DND-41 (cell line): Measurements from ENCODE around the gene HECW1.

Experiments used
- ATAC-seq: fragments of 200-7000 bp; cut with Tn5 transposase; 3 replicates; pipeline ENCODE4 v1.9.1; 2021; ENCODE audit warnings: low read depth; ENCODE audit not compliant: insufficient read depth
- DNase-seq: peaks from one replicate; pipeline ENCODE4 v3.0.0-alpha.2; 2020
- H2AFZ ChIP-seq: 2 replicates; pipeline ENCODE4 v1.6.0; 2012; ENCODE audit warnings: low read depth, low read length
- H3K27ac ChIP-seq: 2 replicates; pipeline ENCODE4 v1.5.1; 2012; ENCODE audit warnings: low read length, inconsistent platforms
- H3K27me3 ChIP-seq: fragments of 200-600 bp; sonication (generic); 2 replicates; pipeline ENCODE4 v1.6.0; 2012; ENCODE audit warnings: low read length, mild to moderate bottlenecking, inconsistent platforms; ENCODE audit not compliant: insufficient read depth, poor library complexity
- H3K36me3 ChIP-seq: 2 replicates; pipeline ENCODE4 v1.5.1; 2012; ENCODE audit warnings: low read length, inconsistent platforms; ENCODE audit not compliant: insufficient read depth
- H3K4me1 ChIP-seq: 2 replicates; pipeline ENCODE4 v1.5.1; 2012; ENCODE audit warnings: mild to moderate bottlenecking, low read length; ENCODE audit not compliant: insufficient read depth
- H3K4me2 ChIP-seq: 2 replicates; pipeline ENCODE4 v1.6.0; 2012; ENCODE audit warnings: mild to moderate bottlenecking, moderate library complexity, low read length, inconsistent platforms; ENCODE audit not compliant: insufficient read depth
- H3K4me3 ChIP-seq, 2 experiments: fragments of 200-600 bp in 1 of 2; shearing (Covaris generic) in 1 of 2; 2 replicates each; pipeline ENCODE4 v1.5.1; 2012 to 2016; ENCODE audit warnings: inconsistent platforms in 2 of 2, low read length in 2 of 2, mild to moderate bottlenecking in 2 of 2, low read depth in 1 of 2, moderate library complexity in 1 of 2
- H3K79me2 ChIP-seq: 2 replicates; pipeline ENCODE4 v1.6.0; 2012; ENCODE audit warnings: low read length, inconsistent platforms; ENCODE audit not compliant: insufficient read depth
- H3K9ac ChIP-seq: 2 replicates; pipeline ENCODE4 v1.6.0; 2012; ENCODE audit warnings: low read depth, mild to moderate bottlenecking, inconsistent platforms, low read length, moderate library complexity
- H3K9me3 ChIP-seq: 2 replicates; pipeline ENCODE4 v1.5.1; 2012; ENCODE audit warnings: low read length, moderate library complexity, mild to moderate bottlenecking, inconsistent platforms; ENCODE audit not compliant: insufficient read depth, severe bottlenecking
- H4K20me1 ChIP-seq: 2 replicates; pipeline ENCODE4 v1.6.0; 2012; ENCODE audit warnings: low read length; ENCODE audit not compliant: insufficient read depth
- EZH2 ChIP-seq: IDR thresholded peaks from 3 replicates; pipeline ENCODE4 v1.6.1; 2012; ENCODE audit warnings: borderline replicate concordance, low read depth, mild to moderate bottlenecking, moderate library complexity, low read length, inconsistent platforms; ENCODE audit not compliant: severe bottlenecking
- TF ChIP-seq, protein P1 (sequence below): IDR thresholded peaks from 2 replicates; pipeline ENCODE4 v1.5.1; 2012; ENCODE audit warnings: borderline replicate concordance, low read length, moderate library complexity, mild to moderate bottlenecking; ENCODE audit not compliant: poor library complexity, severe bottlenecking; ENCODE audit errors: extremely low read depth

Gene HECW1

DNA sequence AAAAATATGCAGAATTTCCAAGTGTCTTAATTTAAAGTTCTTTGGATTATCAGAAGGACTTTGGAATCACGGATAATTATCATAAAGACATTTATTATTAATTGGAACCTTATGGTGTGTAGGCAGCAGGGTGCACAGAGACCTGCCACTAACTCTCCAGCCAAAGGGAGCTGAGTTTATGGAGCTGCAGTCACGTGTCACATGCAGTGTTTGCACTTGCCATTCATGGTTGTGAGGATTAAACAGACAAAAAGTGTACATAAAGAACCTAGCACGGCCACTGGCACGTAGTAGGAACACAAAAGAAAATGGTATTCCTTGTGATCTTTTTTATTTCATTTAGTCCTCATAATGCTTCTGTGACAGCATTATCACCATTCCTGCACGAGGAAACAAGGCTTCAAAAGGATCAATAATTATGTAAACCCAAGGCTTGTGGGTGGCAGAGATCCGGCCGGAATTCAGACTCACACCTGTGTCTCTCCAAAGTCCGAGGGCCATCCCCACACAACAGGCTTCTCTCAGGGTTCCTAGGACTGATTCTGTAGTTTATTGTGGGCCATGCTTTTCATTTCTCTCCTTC lies 326.5 kb downstream of the HECW1 start:
- no peak for TF ChIP-seq EZH2
- TF ChIP-seq, protein P1, sequence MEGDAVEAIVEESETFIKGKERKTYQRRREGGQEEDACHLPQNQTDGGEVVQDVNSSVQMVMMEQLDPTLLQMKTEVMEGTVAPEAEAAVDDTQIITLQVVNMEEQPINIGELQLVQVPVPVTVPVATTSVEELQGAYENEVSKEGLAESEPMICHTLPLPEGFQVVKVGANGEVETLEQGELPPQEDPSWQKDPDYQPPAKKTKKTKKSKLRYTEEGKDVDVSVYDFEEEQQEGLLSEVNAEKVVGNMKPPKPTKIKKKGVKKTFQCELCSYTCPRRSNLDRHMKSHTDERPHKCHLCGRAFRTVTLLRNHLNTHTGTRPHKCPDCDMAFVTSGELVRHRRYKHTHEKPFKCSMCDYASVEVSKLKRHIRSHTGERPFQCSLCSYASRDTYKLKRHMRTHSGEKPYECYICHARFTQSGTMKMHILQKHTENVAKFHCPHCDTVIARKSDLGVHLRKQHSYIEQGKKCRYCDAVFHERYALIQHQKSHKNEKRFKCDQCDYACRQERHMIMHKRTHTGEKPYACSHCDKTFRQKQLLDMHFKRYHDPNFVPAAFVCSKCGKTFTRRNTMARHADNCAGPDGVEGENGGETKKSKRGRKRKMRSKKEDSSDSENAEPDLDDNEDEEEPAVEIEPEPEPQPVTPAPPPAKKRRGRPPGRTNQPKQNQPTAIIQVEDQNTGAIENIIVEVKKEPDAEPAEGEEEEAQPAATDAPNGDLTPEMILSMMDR: no peak
- Histone ChIP-seq H3K4me3 (no peak overlapping the region), H3K4me2 (no peak overlapping the region), H3K79me2 (no peaks in the 10 kb centered on the region), H2AFZ (no peak overlapping the region), H3K9me3 (no peaks in the 10 kb centered on the region), H3K4me1 (peaks cover 7% of the 10 kb centered on the region), H3K36me3 (no peaks in the 10 kb centered on the region), H3K27ac (no peak overlapping the region), H3K27me3 (no peaks in the 10 kb centered on the region), H4K20me1 (no peaks in the 10 kb centered on the region), H3K9ac (no peak overlapping the region)
- no peak for ATAC-seq
- DNase-seq: no peak

DNA sequence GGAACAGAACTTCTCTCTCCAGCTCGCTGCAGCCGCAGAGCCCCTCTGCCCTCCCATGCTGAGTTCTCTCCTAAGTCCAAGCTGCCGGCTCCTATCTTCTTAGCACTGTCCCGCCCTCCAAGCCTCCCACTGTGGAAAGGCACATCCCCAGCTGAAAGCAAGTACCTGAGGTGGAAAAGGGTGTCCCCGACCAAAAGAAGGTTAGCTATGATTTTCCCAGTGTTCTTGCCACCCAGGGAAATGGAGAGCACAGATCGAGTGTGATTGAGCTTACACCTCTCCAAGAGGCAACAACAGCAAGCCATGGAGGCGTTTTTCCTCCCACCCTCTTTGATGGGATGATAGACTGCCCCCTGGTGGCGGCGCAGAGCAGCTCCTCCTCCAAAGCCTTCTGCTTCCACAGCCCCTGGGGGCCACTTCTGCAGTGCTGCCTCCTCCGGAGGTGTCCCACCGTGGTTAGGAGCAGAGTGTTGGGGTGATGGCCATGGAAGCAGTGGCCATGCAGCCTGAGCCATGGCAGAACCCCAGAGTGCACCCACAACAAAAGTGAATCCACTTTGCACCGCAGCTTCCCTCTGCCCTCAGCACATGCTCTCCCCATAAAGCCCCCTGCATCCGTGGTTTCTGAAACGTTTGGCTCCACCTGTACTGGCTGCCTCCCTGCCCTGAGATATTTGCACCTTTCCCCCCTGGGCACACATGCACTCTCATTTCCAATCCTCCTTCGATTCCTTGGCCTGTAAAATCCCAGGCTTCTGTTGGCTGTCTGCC lies 327.4 kb downstream of the HECW1 start:
- DNase-seq (peak; percentile 59), ATAC-seq (peak; percentile 73)
- Histone ChIP-seq H3K79me2 (no peaks in the 10 kb centered on the region), H3K4me3 (no peak overlapping the region), H3K9me3 (no peaks in the 10 kb centered on the region), H3K4me1 (peaks cover 7% of the 10 kb centered on the region), H3K36me3 (no peaks in the 10 kb centered on the region), H3K27me3 (no peaks in the 10 kb centered on the region), H2AFZ (no peak overlapping the region), H3K27ac (no peak overlapping the region), H3K9ac (no peak overlapping the region), H3K4me2 (no peak overlapping the region), H4K20me1 (no peaks in the 10 kb centered on the region)
- TF ChIP-seq EZH2: no peak
- TF ChIP-seq, protein P1: peak; percentile 78

DNA sequence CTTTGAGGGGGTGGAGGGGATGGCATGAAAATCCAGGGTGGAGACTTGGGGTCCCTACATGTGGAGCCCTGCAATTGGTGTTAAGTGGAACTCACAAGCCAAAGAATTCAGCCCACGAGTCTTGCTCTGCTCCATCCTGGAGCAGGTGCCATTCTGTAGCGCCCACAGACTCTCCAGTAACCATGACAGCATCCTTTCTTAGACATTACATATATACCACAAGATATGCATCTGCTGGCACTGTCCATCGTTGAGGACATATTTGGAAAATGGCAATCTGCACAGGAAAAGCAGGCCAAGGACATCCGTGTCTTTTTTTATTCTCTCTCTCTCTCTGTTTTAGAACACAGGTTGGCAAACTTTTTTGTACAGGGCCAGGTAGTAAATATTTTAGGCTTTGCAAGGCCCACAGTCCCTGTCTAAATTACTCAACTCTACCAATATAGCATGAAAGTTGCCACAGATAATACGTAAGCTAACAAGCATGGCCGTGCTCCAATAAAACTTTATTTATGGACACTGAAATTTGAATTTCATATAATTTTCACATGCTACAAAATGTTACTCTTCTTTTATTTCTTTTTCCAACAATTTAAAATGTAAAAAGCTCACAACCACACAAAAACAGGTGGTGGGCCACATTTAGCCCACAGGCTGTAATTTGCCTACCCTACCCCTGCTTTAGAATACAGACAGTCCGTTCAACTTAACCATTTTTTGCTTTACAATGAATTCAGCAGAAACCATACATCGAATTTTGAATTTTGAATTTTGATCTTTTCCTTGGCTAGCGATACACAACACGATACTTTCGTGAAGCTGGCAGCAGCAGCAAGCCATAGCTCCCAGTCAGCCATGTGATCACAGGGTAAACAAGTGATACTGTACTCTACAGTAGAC lies 329.0 kb downstream of the HECW1 start:
- DNase-seq: no peak
- H3K27me3 ChIP-seq: no peaks in the 10 kb centered on the region
- no peak overlapping the region for H2AFZ ChIP-seq
- H4K20me1 ChIP-seq: no peaks in the 10 kb centered on the region
- H3K36me3 ChIP-seq: no peaks in the 10 kb centered on the region
- H3K4me2 ChIP-seq: no peak overlapping the region
- no peak overlapping the region for H3K4me3 ChIP-seq
- no peak overlapping the region for H3K27ac ChIP-seq
- TF ChIP-seq EZH2: no peak
- TF ChIP-seq, protein P1: no peak
- H3K9me3 ChIP-seq: no peaks in the 10 kb centered on the region
- peaks cover 7% of the 10 kb centered on the region for H3K4me1 ChIP-seq
- no peak overlapping the region for H3K9ac ChIP-seq
- ATAC-seq: peak; percentile 59
- H3K79me2 ChIP-seq: no peaks in the 10 kb centered on the region
